HG03558 (cell line): ENCODE results near the gene IFNA6.

Experiments
- ATAC-seq: cut with Tn5 transposase; IDR thresholded peaks from one replicate; pipeline ENCODE4 v1.9.1; 2021; ENCODE audit warnings: moderate number of reproducible peaks; ENCODE audit not compliant: unreplicated experiment; ENCODE audit errors: extremely low read depth

Gene IFNA6

GRCh38 chr9:21331676-21332402 lies 18.8 kb downstream of the IFNA6 start:
- ATAC-seq = no peak

GRCh38 chr9:21326526-21327139 lies 24.1 kb downstream of the IFNA6 start:
- peak; percentile 69 for ATAC-seq

GRCh38 chr9:21324047-21324446 lies 26.6 kb downstream of the IFNA6 start:
- ATAC-seq = no peak

- no peak for ATAC-seq
Observed at GRCh38 chr9:21322911-21323461, 27.7 kb downstream of the IFNA6 start.

GRCh38 chr9:21320465-21320864 lies 30.2 kb downstream of the IFNA6 start:
- ATAC-seq = no peak

- peak; percentile 38 for ATAC-seq
Observed at GRCh38 chr9:21317956-21318923, 32.4 kb downstream of the IFNA6 start.

- no peak for ATAC-seq
Observed at GRCh38 chr9:21316860-21317259, 33.8 kb downstream of the IFNA6 start.

GRCh38 chr9:21316032-21316842 lies 34.5 kb downstream of the IFNA6 start:
- ATAC-seq = no peak

GRCh38 chr9:21314152-21314551 lies 36.5 kb downstream of the IFNA6 start:
- no peak for ATAC-seq

GRCh38 chr9:21311889-21312288 lies 38.8 kb downstream of the IFNA6 start:
- no peak for ATAC-seq

- no peak for ATAC-seq
Observed at GRCh38 chr9:21305213-21305612, 45.5 kb downstream of the IFNA6 start, which contains the start of gene IFNA5. IFNA5 (minus strand) TSS chr9:21305313; CDS start chr9:21305256, 57 bp downstream.
